ENCODE results near the gene ADAMTS12.

Gene ADAMTS12

DNA sequence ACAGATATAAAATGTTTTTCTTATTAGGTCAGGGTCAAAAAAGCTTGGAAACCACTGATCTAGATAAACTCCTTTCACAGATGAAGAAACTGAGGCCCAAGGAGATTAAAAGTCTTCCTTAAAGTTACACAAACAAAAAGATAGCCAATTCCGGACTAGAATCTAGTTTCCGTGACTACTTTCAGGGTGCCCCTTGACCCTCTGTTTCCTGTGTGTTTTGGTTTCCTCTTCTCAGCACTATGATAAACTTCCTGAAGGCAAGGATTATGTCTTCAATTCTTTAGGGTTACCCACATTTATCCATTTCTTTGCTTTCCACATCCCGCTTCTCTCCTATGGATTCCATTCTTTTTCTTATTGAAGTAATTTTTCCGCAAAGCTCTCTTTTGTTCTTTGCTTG lies 83.1 kb downstream of the ADAMTS12 start:
- DNase-seq (ENCODE audit: insufficient read length, low spot score) (no peak), FAIRE-seq (no peak)

DNA sequence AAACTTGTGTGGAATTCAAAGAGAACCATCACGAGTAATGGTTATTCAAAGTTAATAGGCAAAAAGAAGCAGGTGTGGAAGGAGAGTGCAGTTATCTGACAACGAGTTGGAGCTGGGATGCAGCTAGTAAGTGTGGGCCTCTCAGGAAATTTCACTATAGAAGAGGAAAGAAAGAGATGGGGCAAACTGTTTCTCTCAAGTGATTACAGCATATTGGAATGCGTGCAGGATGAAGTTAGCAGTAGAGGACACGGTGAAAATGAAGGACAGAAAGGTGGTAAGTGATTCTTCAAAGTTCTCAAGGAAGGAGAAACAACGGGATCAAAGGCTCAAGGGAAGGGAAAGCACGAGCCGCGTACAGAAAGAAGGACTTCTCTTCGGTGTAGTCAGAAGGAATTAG lies 84.0 kb downstream of the ADAMTS12 start:
- FAIRE-seq (no peak), DNase-seq (ENCODE audit: insufficient read length, low spot score) (no peak)

DNA sequence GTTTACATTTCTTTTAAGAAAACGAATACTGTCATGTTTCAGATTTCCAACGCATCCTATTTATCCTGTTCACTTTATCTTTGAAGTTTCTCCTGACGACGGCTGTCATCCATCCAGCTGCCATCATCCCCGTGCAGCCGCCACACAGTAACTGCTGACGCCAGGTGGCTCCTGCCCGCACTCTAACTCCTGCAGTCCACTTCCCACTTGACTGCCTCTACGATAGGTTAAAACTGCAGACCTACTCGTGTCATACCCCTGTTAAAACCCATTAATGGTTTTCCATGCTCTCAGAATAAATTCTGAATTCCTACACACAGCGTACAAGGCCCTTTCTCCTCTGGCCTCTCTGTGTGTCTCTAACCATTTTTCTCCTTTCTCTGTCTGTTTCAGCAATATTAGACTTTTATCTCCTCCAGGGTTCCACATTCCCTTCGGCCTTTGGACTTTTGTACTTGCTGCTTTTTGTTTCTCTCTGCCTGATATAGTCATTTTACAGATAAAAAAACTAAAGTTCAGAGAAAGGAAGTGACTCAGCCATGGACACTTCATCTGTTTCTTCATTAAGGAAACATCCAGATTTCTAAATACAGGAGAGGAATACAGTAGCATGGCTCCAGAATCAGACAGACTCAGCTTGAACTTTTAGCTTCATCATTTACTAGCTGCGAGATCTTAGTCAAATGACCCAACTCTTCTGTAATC lies 84.9 kb downstream of the ADAMTS12 start:
- FAIRE-seq (no peak), DNase-seq (ENCODE audit: insufficient read length, low spot score) (no peak)

DNA sequence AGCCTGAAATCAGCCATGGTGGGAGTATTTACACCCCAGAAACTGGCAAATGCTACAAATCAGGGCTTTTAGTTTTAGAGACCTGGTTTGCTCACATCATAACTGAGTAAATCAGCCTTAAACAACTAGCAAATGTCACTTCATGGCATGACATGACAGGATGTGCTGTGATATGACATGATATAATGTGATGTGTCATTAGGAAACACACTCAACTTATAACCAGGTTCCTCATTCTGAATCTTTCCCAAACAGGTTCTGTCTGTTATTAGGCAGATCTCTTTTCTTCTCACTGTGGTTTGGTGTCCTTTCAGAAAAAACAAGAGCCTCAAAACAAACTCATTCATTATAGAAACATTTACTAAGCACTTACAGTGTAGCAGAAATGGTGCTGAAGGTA lies 90.5 kb downstream of the ADAMTS12 start:
- no peak for FAIRE-seq
- no peak for DNase-seq (ENCODE audit: insufficient read length, low spot score)

DNA sequence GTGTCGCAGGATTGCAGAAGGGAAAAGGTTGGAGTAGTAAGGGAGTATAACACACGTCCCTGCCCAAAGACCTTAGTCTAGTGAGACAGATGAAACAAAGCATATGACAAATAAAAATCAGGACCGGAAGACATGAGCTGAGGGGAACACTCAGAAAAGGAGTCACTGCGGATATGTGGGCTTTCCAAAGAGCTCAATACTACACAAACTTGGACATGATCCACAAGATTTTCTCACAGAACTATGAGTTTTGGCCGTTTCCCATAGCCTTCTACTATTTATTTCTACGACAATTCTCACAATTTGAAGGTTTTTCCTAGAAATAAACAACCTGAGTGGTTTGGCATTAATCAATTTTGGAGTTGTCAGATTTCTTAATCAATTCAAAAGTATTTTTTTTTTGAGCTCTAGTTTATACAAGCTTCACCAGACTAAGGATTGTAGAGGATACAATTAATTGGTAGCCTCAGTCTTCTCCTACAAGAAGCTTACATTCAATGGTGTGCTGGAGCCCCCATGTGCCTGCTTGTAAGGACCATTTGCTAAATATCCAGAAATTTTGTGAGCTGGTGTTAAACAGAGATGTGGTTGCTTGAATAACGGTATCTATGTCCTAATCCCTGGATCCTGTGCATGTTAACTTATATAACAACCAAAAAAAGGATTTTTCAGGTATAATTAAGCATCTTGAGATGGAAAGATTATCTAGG lies 91.4 kb downstream of the ADAMTS12 start:
- DNase-seq (ENCODE audit: insufficient read length, low spot score) (no peak), FAIRE-seq (no peak)

DNA sequence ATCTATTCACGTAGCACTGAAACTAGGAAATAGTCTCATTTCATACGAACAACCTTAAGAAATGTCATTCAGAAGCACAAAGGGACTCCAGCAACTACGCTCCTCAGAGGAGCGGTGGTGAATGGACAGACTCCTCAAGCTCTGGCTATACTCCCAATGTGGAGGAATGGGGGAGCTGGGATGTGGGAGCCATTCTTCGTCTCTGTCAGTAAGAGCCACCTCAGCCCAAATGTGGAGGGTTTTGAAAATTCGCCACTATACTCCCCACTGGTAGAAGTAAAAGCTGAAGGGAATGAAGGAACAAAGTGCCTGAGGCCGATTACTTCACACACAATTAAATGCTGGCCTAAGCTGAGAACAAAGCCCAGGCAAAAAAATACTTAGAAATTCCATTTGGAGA lies 96.3 kb downstream of the ADAMTS12 start:
- DNase-seq (ENCODE audit: insufficient read length, low spot score) (no peak), FAIRE-seq (no peak)

DNA sequence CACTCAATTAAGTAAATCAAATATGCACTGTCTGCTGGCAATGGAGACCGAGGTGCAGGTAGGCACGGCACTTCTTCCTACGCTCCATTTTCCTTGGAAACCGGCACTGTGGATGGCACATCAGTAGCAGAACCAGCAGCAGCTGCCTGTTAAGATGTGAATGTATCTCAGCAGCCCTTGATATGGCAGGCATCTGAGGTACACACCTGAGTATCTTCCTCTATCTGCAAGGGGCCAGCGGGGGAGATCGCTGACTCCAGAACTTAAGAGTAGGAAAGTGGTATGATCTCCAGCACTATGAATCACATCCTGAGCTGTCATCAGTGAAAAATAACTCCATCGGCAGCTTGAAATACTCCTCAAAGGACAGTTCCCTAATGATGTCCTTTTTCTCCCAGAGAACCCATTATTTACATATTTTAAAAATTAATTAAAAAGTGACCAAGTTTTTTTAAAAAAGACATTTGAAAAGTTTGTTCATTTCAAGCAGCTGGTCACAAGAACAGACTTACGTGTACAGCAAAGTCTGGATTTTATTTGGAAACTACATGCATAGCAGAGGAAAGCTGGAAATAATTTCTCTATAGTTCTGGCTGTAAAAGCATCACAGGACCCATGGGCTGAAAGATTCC lies 97.1 kb downstream of the ADAMTS12 start:
- DNase-seq (ENCODE audit: insufficient read length, low spot score) = no peak
- FAIRE-seq = no peak

DNA sequence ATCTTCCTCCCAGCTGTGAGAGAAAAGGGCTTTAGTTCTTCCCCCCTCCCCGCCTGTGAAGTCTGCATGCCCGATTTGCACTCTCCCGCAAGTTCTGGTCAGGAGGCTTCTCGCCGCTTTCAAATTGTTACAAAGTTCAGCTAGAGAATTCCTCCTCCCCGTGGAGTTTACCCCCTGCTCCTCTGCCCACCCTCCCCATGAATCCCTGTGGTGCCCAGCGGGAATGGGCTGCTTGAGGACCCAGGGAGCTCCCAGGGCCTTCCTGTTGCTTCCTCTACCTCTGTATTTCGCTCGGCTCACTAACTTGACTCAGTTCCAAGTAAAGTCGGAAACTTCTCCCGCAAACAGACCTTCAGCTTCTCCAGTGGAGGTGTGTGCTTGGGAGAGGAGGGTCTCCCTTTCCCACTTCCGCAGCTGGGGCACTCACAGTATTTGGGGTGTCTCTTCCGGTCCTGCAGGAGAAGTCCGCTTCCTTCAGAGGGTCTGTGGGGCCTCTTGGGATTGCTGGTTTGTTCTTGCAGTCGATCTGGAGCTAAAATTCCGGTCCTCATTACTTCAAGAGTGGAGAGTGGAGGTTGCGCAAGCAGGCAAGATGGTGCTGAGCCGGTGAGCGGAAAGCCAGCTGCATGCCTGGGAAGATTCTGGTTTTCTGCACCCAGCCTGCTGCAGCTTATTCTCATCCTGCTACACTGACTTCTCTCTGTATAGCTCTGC lies 97.8 kb downstream of the ADAMTS12 start:
- FAIRE-seq = no peak
- DNase-seq (ENCODE audit: insufficient read length, low spot score) = no peak

DNA sequence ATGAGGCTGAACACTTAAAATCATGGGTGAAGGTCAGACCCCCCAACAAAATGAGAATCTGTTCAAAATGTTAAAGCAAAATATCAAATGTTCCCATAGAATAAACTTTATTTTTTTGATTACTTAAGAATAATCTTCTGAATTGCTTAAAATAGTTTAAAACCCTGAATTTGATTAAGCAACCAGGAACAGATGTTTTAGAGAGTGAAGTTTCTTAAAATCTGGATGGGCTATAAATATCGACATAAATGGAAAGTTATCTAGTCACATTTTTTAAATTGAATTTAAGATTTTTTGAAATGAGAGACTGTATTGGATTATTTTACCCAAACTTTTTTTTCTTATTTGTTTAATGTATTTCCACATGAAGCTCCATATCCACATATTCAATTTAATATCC lies 98.5 kb downstream of the ADAMTS12 start:
- DNase-seq (ENCODE audit: insufficient read length, low spot score) (no peak), FAIRE-seq (no peak)

DNA sequence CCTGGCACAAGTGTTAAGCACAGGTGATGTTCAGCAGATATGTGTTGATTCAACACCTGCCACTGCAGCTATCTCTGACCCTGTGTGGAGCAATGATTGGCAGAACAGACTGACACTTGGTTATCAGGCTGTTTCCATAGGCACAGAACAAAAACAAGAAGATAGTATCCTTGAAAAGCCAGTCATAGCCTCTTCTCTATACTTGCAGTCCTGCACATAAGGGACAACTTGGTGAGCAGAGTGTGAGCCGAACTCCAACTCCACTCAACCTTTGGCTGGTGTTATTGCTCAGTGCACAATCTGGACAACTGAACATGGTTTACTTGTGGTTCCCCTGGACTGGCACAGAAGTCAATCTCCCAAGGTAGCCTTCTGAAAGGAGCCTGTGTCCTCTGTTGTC lies 99.2 kb downstream of the ADAMTS12 start:
- DNase-seq (ENCODE audit: insufficient read length, low spot score) (no peak), FAIRE-seq (no peak)

DNA sequence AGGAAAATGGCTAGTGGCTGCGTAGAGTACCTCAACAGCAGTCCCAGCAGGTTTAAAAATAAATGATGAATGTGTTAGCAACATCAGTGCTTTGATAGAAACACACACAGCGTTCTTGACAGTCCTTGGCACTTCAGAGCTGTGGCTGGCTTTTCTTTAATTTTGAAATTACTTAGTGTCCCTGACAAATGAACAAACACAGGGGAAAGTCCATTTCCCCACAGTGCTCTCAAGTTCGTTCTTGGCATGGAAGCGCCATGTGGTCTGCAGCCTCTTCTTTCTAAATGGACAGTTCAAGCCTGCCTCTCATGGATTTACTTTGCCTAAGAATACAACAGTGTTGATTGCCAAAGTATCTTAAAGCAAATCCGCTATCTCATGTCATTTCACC lies 102.2 kb downstream of the ADAMTS12 start:
- no peak for FAIRE-seq
- DNase-seq (ENCODE audit: insufficient read length, low spot score) = no peak

DNA sequence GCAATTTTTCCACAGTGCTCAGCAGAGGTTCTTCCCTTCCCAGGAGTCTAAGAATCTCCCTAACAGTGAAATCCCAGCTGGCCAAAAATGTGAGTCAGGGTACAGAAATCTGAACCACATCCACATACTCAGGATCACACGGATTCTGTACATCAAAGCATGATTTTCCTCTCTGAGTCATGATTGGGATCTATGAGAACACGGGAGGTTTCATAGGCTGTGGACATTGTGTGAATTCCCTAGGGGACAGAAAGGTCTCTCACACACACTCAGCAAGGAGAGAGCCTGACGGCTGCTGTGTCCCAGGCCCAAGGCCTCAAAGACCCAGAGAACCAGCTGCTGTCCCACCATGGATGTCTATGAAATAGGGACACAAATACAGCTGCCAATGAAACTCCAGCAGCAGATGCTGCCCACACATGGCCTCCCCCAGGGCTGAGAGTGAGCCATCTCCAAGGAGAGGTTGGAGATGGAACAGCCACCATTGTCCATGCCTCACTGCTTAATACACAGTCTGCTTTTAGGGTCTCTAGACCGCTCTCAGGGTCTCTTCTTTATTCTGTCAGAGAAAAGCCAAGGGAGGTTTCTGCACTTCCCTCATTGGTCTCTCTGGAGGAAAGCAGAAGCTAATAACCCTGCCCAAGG lies 102.7 kb downstream of the ADAMTS12 start:
- DNase-seq (ENCODE audit: insufficient read length, low spot score) = no peak

DNA sequence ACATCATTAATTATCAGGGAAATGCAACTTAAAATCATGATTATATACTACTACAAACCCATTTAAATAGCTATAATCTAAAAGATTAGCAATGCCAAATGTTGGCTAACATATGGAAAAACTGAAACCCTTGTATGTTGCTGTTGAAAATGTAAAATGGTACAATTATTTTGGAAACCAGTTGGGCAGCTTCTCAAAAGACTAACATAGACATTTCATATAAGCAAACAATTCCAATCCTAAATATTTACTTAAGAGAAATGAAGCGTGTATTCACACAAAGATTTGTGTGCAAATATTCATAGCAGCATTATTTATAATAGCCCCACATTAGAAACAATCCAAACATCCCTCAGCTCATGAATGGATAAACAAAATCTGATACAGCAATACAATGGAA lies 106.2 kb downstream of the ADAMTS12 start:
- FAIRE-seq (no peak), DNase-seq (ENCODE audit: insufficient read length, low spot score) (no peak)

More for the DNA sequence above, 102.7 kb downstream of the ADAMTS12 start:
- no peak for FAIRE-seq

DNA sequence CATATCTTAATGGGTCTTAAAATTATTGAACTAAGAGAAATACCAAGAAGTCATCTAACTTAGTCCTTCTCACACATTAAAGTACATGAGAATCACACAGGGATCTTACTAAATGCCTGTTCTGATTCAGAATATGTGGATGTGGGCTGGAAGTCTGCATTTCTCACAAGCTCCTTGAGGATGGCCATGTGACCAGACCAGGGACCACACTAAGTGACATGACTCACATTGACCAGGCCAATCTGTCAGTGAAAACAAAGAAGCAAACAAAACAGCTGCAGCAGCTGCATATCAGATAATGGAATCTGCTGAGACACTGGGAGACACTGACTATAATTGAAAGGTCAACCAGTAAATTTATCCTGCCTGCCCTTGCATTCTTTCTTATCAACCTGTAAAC lies 110.5 kb downstream of the ADAMTS12 start:
- DNase-seq (ENCODE audit: insufficient read length, low spot score) (no peak), FAIRE-seq (no peak)

DNA sequence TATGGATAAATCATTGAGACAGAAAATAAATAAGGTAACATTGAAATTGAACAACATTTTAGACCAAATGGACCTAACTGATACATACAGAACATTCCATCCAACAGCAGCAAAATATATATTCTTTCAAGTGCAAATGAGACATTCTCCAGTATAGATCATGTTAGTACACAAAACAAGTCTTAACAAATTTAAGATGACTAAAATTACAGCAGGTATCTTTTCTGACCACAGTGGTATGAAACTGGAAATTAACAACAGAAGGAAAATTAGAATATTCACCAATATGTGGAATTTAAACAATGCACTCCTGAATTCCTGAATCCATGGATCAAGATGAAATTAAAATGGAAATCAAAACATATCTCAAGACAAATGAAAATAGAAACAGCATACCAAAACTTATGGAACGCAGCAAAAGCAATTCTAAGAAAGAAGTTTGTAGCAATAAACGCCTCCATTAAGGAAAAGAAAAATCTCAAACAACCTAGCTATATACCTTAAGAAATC lies 115.6 kb downstream of the ADAMTS12 start:
- FAIRE-seq (no peak), DNase-seq (ENCODE audit: insufficient read length, low spot score) (no peak)

DNA sequence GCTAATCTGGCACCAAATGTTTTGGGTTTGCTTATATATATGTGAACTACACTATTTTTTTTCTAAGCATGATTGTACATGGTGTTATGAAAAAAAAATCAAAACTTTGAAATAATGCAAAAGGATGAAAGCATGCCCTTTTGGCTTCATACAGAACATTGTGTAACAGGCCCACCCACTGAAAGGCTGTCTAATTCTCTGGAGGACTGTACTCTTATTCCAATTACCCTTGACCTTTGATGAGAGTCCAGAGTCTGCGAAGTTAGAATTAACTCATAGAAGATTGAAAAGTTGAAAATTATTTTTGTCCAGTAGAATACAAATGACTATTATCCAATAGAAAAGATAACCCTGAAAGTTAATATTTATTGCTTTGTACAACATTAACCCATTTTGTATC lies 117.4 kb downstream of the ADAMTS12 start:
- DNase-seq (ENCODE audit: insufficient read length, low spot score) (no peak), FAIRE-seq (no peak)

DNA sequence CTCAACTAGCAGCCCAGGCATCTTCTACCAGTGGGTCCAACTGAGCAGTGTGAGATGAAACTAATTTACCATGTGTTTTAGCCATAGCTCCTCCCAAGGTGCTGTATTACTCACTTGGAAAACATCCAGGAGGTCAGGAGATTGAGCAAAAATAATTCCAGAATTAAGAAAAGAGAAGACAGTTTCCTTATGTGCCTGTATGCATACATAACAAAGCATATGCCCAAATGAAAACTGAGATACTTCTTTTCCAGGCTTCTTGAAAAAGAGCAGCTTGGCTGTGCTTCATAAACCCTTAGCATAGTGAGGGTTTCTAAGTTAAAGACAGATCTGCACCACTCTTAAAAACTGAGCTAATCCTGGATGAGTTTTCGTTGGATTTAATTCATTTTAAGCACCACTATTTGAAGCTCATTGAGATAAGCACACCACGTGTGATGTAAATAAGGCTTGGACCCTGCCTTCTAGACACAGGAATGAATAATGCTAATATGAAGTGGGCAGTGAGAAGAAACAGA lies 119.4 kb downstream of the ADAMTS12 start:
- FAIRE-seq (no peak), DNase-seq (ENCODE audit: insufficient read length, low spot score) (no peak)

DNA sequence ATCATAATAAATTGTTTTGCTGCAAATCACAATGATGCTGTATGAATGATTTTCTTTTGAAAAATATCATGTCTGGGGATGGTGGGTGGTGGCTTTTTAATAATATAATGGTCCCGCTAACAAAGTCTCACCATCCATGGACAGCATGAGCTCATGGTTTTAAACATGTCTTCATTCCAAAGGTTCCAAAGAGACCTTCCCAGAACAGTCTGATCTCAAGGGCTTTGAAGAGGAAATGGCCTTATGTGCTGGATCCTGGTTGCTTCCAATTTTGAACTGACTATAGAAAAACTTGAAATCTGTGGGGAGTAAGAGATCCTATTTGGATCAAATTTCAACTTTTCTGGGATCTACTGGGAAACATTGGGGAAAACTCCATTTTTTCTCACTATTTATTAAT lies 121.8 kb downstream of the ADAMTS12 start:
- DNase-seq (ENCODE audit: insufficient read length, low spot score) (no peak), FAIRE-seq (no peak)

DNA sequence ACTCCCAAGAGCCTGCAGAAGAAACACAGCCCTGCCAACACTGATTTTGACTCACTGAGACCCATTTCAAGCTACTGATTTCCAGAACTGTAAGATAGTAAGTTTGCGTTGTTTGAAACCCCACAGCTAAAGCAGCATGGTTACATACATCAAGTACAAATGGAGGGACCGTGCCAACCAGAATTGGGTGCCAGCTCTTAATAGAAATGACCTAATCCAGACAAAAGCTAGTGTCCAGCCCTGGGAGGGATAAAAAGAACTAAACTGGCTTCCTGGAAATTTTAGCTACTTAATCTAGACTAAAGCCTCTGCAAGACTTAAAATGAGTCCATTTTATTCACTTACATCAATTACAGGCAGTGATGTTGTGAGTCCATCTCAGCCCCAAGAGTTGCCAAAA lies 122.6 kb downstream of the ADAMTS12 start:
- no peak for FAIRE-seq
- DNase-seq (ENCODE audit: insufficient read length, low spot score) = no peak

DNA sequence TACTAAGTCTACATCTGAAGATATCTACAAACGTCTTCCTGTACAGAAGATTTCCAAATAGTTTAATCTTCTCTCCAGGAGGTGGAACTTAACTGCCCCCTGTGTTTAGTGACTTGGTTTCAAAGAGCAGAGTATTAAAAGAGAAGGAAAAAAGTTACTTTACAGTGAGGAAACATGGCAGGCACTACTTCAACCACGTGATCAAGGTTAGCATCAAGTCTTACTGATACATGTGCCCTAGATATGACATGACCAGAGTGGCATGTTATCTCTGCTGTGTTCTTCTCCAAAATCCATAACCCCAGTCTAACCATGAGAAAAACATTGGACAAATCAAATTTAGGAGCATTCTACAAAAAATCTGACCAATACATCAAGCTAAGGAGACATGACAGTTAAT lies 125.8 kb downstream of the ADAMTS12 start:
- FAIRE-seq (no peak), DNase-seq (ENCODE audit: insufficient read length, low spot score) (no peak)

DNA sequence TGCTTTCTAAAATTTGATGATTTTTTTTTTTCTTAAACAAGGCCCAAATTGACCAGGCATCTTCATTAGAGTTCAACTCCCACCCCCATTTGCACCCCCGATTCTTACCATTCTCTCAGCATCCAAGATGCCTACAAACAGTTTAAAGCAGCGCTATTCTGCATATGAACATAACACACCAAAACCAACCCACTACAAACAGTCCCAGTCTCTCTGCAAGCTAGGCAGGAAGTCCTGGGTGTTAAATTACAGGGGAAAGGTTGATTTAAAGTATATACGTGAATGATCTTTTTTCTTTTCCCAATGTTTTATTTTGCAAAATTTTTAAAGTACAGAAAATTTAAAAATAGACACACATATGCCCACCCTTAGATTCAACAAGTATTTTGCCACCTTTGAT lies 127.0 kb downstream of the ADAMTS12 start:
- DNase-seq (ENCODE audit: insufficient read length, low spot score) (no peak), FAIRE-seq (no peak)

Data from GM19239 (cell line).